ENCODE measurements around the gene SPRR4. TPM values are rescaled to one million over a fixed set of nuclear protein-coding genes. Genes with fewer than 3 reads are reported as not detected.
A peak's percentile ranks its signal among the peaks of the same experiment; 100 is the strongest.
"Not testable (repeated sequence)": the region's sequence is repeated elsewhere in the genome, so short reads cannot be mapped to it uniquely, and the experiment has no call there.

Gene SPRR4
- total RNA-seq, 1 experiment from 2014 or later = not detected

DNA sequence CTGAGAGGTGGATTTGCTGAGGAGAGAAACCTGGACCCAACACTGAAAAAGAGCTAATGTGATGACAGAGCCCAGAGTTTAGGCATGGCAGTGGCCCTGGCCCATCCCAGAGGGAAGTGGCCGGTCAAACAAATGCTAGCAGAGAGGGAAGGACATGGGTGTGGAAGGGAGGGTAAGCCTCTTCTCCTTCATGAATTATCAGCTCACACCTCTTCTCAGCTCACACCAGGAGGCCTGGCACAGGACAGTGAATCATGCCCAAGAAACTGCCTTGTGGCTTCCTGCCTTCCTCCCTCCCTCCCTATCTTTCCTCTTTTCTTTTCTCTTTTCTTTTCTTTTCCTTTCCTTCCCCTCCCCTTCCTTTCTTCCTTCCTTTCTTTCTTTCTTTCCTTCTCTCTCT lies 29.8 kb downstream of the SPRR4 start:
- DNase-seq = peak; percentile 10 to 58
- Histone ChIP-seq H3K4me2 (peak overlapping the region; percentile 40), H3K4me3 (no peak overlapping the region), H3K27ac (peak overlapping the region; percentile 35), H3K79me2 (ENCODE audit: low read depth) (no peaks in the 10 kb centered on the region), H3K36me3 (ENCODE audit: low read depth) (no peaks in the 10 kb centered on the region), H4K20me1 (ENCODE audit: insufficient read depth) (no peaks in the 10 kb centered on the region), H3K9me3 (ENCODE audit: insufficient read depth, low read depth) (no peaks in the 10 kb centered on the region), H3K27me3 (ENCODE audit: insufficient read depth, low read depth) (no peaks in the 10 kb centered on the region), H3K9me2 (ENCODE audit: insufficient read depth) (no peaks in the 10 kb centered on the region), H2AFZ (no peak overlapping the region), H3K4me1 (replicated peaks; ENCODE audit: insufficient read depth) (peaks cover 35% of the 10 kb centered on the region), H3F3A (ENCODE audit: insufficient read depth, low read depth) (peaks cover 22% of the 10 kb centered on the region)
- TF ChIP-seq, protein P1, sequence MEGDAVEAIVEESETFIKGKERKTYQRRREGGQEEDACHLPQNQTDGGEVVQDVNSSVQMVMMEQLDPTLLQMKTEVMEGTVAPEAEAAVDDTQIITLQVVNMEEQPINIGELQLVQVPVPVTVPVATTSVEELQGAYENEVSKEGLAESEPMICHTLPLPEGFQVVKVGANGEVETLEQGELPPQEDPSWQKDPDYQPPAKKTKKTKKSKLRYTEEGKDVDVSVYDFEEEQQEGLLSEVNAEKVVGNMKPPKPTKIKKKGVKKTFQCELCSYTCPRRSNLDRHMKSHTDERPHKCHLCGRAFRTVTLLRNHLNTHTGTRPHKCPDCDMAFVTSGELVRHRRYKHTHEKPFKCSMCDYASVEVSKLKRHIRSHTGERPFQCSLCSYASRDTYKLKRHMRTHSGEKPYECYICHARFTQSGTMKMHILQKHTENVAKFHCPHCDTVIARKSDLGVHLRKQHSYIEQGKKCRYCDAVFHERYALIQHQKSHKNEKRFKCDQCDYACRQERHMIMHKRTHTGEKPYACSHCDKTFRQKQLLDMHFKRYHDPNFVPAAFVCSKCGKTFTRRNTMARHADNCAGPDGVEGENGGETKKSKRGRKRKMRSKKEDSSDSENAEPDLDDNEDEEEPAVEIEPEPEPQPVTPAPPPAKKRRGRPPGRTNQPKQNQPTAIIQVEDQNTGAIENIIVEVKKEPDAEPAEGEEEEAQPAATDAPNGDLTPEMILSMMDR (conservative IDR thresholded peaks at IDR 0.05) = no peak
- TF ChIP-seq EZH2 (IDR thresholded peaks at IDR 0.05; ENCODE audit: low read depth) = no peak
- no TSS peak for BruUV-seq (replicated peaks)
- intact Hi-C loops (cut with micrococcal nuclease; ENCODE audit: unreplicated experiment) = no loop called here
- POLR2A ChIA-PET (ENCODE audit: unreplicated experiment) = no interaction called here
- CTCF ChIA-PET = interaction anchor here (1.0 kb wide), 1 partner anchor 33 kb away, joined by 3 read pairs; no protein-coding TSS in a partner anchor

DNA sequence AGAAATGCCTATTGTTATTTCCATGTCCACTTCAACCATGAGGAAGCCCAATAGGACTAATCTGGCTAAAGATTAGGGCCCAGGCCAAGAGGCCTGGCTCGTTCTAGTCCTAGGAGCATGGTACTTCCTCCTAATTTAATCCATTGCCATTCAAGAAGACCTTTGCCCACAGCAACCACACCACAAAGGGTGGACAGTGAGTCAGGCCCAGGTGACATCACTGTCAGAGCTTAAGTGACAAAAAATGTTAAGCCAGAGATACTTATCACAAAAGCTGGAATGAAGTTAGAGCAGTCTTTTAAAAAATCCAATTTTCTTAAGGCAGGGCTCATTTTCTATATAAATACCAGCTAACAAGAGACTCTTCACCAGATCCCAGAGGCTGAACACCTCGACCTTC lies 30.9 kb downstream of the SPRR4 start, which contains the start of gene SPRR3:
Gene SPRR3, plus strand, starts transcription at position 368 of the 400 bp plus-strand sequence. CDS start 1,272 bp downstream, outside the sequence.
- BruUV-seq (replicated peaks) = no TSS peak
- POLR2A ChIA-PET (ENCODE audit: unreplicated experiment) = no interaction called here
- peak; percentile 54 to 92 for DNase-seq

DNA sequence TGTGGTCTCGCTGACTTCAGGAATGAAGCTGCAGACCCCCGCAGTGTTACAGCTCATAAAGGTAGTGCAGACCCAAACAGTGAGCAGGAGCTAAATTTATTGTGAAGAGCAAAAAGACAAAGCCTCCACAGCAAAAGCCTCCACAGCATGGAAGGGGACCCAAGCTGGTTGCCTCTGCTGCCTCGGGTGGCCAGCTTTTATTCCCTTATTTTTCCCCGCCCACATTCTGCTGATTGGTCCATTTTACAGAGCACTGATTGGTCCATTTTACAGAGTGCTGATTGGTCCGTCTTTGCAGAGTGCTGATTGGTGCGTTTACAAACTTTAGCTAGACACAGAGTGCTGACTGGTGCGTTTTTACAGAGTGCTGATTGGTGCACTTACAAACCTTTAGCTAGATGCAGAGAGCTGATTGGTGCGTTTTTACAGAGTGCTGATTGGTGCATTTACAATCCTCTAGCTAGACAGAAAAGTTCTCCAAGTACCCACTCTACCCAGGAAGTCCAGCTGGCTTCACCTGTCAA lies 40.8 kb downstream of the SPRR4 start:
- CTCF ChIA-PET; BruUV-seq (replicated peaks); POLR2A ChIA-PET (ENCODE audit: unreplicated experiment): not testable (repeated sequence)

More for the DNA sequence above, 30.9 kb downstream of the SPRR4 start, which contains the start of gene SPRR3:
- Histone ChIP-seq H3K4me3 (no peak within 1 kb of the TSS), H4K20me1 (ENCODE audit: insufficient read depth) (no peaks in the 10 kb centered on the region), H3K9me3 (ENCODE audit: insufficient read depth, low read depth) (no peaks in the 10 kb centered on the region), H3K79me2 (ENCODE audit: low read depth) (no peaks in the 10 kb centered on the region), H3K36me3 (ENCODE audit: low read depth) (no peaks in the 10 kb centered on the region), H3K4me2 (peak within 1 kb of the TSS; percentile 42), H3K4me1 (replicated peaks; ENCODE audit: insufficient read depth) (peaks cover 35% of the 10 kb centered on the region), H3K9me2 (ENCODE audit: insufficient read depth) (no peaks in the 10 kb centered on the region), H2AFZ (no peak within 1 kb of the TSS), H3K27ac (peak within 1 kb of the TSS; percentile 43), H3F3A (ENCODE audit: insufficient read depth, low read depth) (peaks cover 22% of the 10 kb centered on the region), H3K27me3 (ENCODE audit: insufficient read depth, low read depth) (no peaks in the 10 kb centered on the region)
- intact Hi-C loops (cut with micrococcal nuclease; ENCODE audit: unreplicated experiment) = loop anchor here (1.0 kb wide), 1 partner anchor 39 kb away; no protein-coding TSS in a partner anchor
- CTCF ChIA-PET = no interaction called here
- no peak for TF ChIP-seq EZH2 (IDR thresholded peaks at IDR 0.05; ENCODE audit: low read depth)
- TF ChIP-seq, protein P1 (conservative IDR thresholded peaks at IDR 0.05) = no peak

DNA sequence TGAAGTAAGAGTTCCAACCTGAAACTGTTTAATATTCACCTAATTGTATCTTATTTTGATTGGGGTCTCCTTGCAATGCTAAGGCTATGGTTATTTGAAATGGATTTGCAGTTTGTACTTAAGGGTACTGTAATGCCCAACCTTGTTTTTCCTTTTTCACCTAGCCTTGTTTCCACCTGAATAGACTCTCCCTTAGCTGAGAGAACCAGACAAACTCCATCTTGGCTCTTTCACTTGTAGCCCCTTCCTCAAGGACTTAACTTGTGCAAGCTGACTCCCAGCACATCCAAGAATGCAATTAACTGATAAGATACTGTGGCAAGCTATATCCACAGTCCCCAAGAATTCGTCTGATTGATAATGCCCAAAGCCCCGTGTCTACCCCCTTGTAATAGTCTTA lies 51.4 kb downstream of the SPRR4 start:
- BruUV-seq (replicated peaks); H3F3A ChIP-seq (ENCODE audit: insufficient read depth, low read depth): not testable (repeated sequence)

More for the DNA sequence above, 40.8 kb downstream of the SPRR4 start:
- H3F3A ChIP-seq (ENCODE audit: insufficient read depth, low read depth); DNase-seq; H3K4me1 ChIP-seq (replicated peaks; ENCODE audit: insufficient read depth); H3K9me2 ChIP-seq (ENCODE audit: insufficient read depth); H3K27ac ChIP-seq; H3K9me3 ChIP-seq (ENCODE audit: insufficient read depth, low read depth); H2AFZ ChIP-seq; H3K36me3 ChIP-seq (ENCODE audit: low read depth); H3K4me2 ChIP-seq; H3K27me3 ChIP-seq (ENCODE audit: insufficient read depth, low read depth); H4K20me1 ChIP-seq (ENCODE audit: insufficient read depth); intact Hi-C loops (cut with micrococcal nuclease; ENCODE audit: unreplicated experiment); H3K79me2 ChIP-seq (ENCODE audit: low read depth); H3K4me3 ChIP-seq: not testable (repeated sequence)

More for the DNA sequence above, 51.4 kb downstream of the SPRR4 start:
- CTCF ChIA-PET; H3K9me2 ChIP-seq (ENCODE audit: insufficient read depth); intact Hi-C loops (cut with micrococcal nuclease; ENCODE audit: unreplicated experiment); H3K4me3 ChIP-seq; H3K79me2 ChIP-seq (ENCODE audit: low read depth); H3K27me3 ChIP-seq (ENCODE audit: insufficient read depth, low read depth); H2AFZ ChIP-seq; H3K4me2 ChIP-seq; H3K9me3 ChIP-seq (ENCODE audit: insufficient read depth, low read depth); H3K36me3 ChIP-seq (ENCODE audit: low read depth); H4K20me1 ChIP-seq (ENCODE audit: insufficient read depth); DNase-seq; POLR2A ChIA-PET (ENCODE audit: unreplicated experiment); H3K4me1 ChIP-seq (replicated peaks; ENCODE audit: insufficient read depth); H3K27ac ChIP-seq: not testable (repeated sequence)

Other genes starting within 250 kb of the SPRR4 start
- gene KPRP, start 212.6 kb upstream of the SPRR4 start, total RNA-seq (2021) = not detected in 2 replicates
- gene LCE1F, start 195.5 kb upstream of the SPRR4 start, total RNA-seq (2021) = not detected in 2 replicates
- gene LCE1E, start 184.4 kb upstream of the SPRR4 start, total RNA-seq (2021) = not detected in 2 replicates
- gene LCE1D, start 173.9 kb upstream of the SPRR4 start, total RNA-seq (2021) = not detected in 2 replicates
- not detected in 2 replicates for gene LCE1C, start 164.0 kb upstream of the SPRR4 start, total RNA-seq (2021)
- not detected in 2 replicates for gene LCE1B, start 158.7 kb upstream of the SPRR4 start, total RNA-seq (2021)
- gene LCE1A, start 143.2 kb upstream of the SPRR4 start, total RNA-seq (2021) = not detected in 2 replicates
- not detected in 2 replicates for gene LCE6A, start 127.8 kb upstream of the SPRR4 start, total RNA-seq (2021)
- not detected in 2 replicates for gene LCE7A, start 110.7 kb upstream of the SPRR4 start, total RNA-seq (2021)
- gene SMCP, start 92.3 kb upstream of the SPRR4 start, total RNA-seq (2021) = not detected in 2 replicates
- not detected in 2 replicates for gene IVL, start 62.1 kb upstream of the SPRR4 start, total RNA-seq (2021)
- gene SPRR5, start 23.4 kb upstream of the SPRR4 start, total RNA-seq (2021) = not detected in 2 replicates
- not detected in 2 replicates for gene SPRR1A, start 13.4 kb downstream of the SPRR4 start, total RNA-seq (2021)
- 0.57 TPM in 1 of 2 replicates, not detected in the other for gene SPRR3, start 31.1 kb downstream of the SPRR4 start, total RNA-seq (2021)
- not detected in 2 replicates for gene SPRR1B, start 60.6 kb downstream of the SPRR4 start, total RNA-seq (2021)
- not detected in 2 replicates for gene SPRR2D, start 70.5 kb downstream of the SPRR4 start, total RNA-seq (2021)
- not detected in 2 replicates for gene SPRR2A, start 86.9 kb downstream of the SPRR4 start, total RNA-seq (2021)
- not detected in 2 replicates for gene SPRR2B, start 101.0 kb downstream of the SPRR4 start, total RNA-seq (2021)
- gene SPRR2E, start 123.9 kb downstream of the SPRR4 start, total RNA-seq (2021) = not detected in 2 replicates
- not detected in 2 replicates for gene SPRR2F, start 142.9 kb downstream of the SPRR4 start, total RNA-seq (2021)
- gene SPRR2G, start 180.2 kb downstream of the SPRR4 start, total RNA-seq (2021) = not detected in 2 replicates
- not detected in 2 replicates for gene LELP1, start 232.8 kb downstream of the SPRR4 start, total RNA-seq (2021)
- gene PRR9, start 246.9 kb downstream of the SPRR4 start, total RNA-seq (2021) = not detected in 2 replicates

Data from PC-9 (cell line).